KMS-11 (cell line): ENCODE data around the gene MEIOB.

ENCODE experiments used
- H2AFZ ChIP-seq: fragments of 200-600 bp; sonication (generic); 2 replicates; pipeline ENCODE4 v1.6.1; 2016; ENCODE audit warnings: antibody characterized with exemption, mixed run types, low read depth
- H3K27ac ChIP-seq: fragments of 200-600 bp; sonication (generic); 2 replicates; pipeline ENCODE4 v1.6.1; 2016; ENCODE audit warnings: mild to moderate bottlenecking, mixed run types
- H3K27me3 ChIP-seq: fragments of 200-600 bp; sonication (generic); 2 replicates; pipeline ENCODE4 v1.6.1; 2017; ENCODE audit warnings: mild to moderate bottlenecking, low read depth, mixed run types, moderate library complexity; ENCODE audit not compliant: insufficient read depth
- H3K36me3 ChIP-seq: fragments of 200-600 bp; sonication (generic); 2 replicates; pipeline ENCODE4 v1.6.1; 2017; ENCODE audit warnings: mild to moderate bottlenecking, mixed run types; ENCODE audit not compliant: insufficient read depth
- H3K4me1 ChIP-seq: fragments of 200-600 bp; sonication (generic); 2 replicates; pipeline ENCODE4 v1.6.1; 2016; ENCODE audit warnings: mild to moderate bottlenecking, low read depth, mixed run types; ENCODE audit not compliant: poor library complexity, severe bottlenecking
- H3K4me2 ChIP-seq: fragments of 200-600 bp; sonication (generic); 2 replicates; pipeline ENCODE4 v1.7.0; 2016; ENCODE audit warnings: mild to moderate bottlenecking, mixed run types
- H3K4me3 ChIP-seq: fragments of 200-600 bp; sonication (generic); IDR thresholded peaks from 2 replicates; pipeline ENCODE4 v1.6.1; 2017; ENCODE audit warnings: low read depth, low read length, mixed read lengths; ENCODE audit not compliant: insufficient read depth
- H3K79me2 ChIP-seq: fragments of 200-600 bp; sonication (generic); 2 replicates; pipeline ENCODE4 v1.6.1; 2016; ENCODE audit warnings: low read depth, mixed run types; ENCODE audit not compliant: insufficient read depth
- H3K9ac ChIP-seq: fragments of 200-600 bp; sonication (generic); 2 replicates; pipeline ENCODE4 v1.6.1; 2016; ENCODE audit warnings: mild to moderate bottlenecking, mixed run types
- H4K20me1 ChIP-seq: fragments of 200-600 bp; sonication (generic); 2 replicates; pipeline ENCODE4 v1.6.1; 2016; ENCODE audit warnings: mild to moderate bottlenecking, mixed run types; ENCODE audit not compliant: insufficient read depth
- TF ChIP-seq, protein P1 (sequence below): fragments of 200-600 bp; sonication (generic); conservative IDR thresholded peaks from 2 replicates; pipeline ENCODE4 v1.6.1; 2017; ENCODE audit warnings: low read depth, mild to moderate bottlenecking, antibody characterized with exemption, low read length, moderate library complexity, mixed read lengths

MEIOB gene

DNA sequence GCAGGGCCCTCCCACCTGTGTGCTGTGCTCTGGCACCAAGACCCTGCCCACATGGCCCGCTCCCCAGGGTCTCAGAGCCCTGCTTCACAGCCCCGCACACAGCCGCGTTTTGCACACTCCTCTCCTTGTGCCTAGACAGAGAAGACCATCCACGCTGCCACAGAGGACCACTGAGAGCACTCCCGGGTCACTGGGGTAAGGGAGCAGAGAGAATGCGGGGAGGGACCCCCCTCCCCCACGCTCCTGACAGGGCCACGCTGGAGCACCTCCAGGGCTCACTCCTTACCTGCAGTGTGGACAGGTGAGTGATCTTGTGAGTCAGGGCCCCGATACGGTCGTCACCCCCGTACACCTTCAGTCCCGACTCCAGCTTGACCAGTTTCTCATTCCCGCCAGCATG lies 52.4 kb downstream of the MEIOB start:
- Histone ChIP-seq H3K27me3 (no peaks in the 10 kb centered on the region), H3K36me3 (no peaks in the 10 kb centered on the region), H3K79me2 (0 out of 2 replicates have a peak, but pooled peaks cover 3% of the 10 kb centered on the region), H3K4me1 (no peaks in the 10 kb centered on the region), H3K4me3 (no peak overlapping the region), H4K20me1 (no peaks in the 10 kb centered on the region), H3K27ac (no peak overlapping the region), H2AFZ (no peak overlapping the region), H3K4me2 (no peak overlapping the region), H3K9ac (no peak overlapping the region)
- TF ChIP-seq, protein P1, sequence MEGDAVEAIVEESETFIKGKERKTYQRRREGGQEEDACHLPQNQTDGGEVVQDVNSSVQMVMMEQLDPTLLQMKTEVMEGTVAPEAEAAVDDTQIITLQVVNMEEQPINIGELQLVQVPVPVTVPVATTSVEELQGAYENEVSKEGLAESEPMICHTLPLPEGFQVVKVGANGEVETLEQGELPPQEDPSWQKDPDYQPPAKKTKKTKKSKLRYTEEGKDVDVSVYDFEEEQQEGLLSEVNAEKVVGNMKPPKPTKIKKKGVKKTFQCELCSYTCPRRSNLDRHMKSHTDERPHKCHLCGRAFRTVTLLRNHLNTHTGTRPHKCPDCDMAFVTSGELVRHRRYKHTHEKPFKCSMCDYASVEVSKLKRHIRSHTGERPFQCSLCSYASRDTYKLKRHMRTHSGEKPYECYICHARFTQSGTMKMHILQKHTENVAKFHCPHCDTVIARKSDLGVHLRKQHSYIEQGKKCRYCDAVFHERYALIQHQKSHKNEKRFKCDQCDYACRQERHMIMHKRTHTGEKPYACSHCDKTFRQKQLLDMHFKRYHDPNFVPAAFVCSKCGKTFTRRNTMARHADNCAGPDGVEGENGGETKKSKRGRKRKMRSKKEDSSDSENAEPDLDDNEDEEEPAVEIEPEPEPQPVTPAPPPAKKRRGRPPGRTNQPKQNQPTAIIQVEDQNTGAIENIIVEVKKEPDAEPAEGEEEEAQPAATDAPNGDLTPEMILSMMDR, result no peak

DNA sequence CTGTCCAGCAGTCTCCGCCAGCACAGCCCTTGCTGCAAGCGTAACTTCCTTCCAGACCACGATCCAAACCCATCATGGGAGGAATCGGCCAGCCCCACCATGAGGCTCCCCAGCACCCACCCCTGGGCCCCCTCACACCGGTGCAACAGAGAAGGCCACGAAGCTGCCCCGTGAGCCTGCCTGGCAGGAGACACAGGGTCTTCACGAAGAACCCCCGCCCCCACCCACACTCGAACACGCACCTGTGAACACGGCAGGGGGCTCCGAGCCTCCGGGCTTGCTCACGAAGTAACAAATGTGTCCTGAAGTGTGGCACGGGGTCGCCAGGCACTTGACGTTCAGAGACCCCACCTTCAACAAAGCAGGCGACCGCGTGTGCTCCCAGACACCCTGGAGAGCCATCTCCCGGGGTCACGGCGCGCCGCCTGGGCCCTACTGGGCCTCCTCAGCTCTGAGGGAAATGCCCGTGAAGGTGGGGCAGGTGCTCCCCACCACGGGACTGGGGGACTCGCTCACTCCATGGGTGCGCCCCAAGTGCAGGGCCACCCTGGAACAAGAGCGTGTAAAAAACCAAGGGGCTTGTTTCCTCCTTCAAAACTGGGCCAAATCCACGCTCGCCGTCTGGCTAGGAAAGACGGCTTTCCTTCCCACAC lies 53.0 kb downstream of the MEIOB start:
- H3K4me2 ChIP-seq, result no peak overlapping the region
- no peaks in the 10 kb centered on the region for H3K36me3 ChIP-seq
- no peaks in the 10 kb centered on the region for H3K27me3 ChIP-seq
- H3K4me1 ChIP-seq, result no peaks in the 10 kb centered on the region
- no peaks in the 10 kb centered on the region for H4K20me1 ChIP-seq
- no peak overlapping the region for H2AFZ ChIP-seq
- no peaks in the 10 kb centered on the region for H3K79me2 ChIP-seq
- TF ChIP-seq, protein P1, result no peak
- H3K4me3 ChIP-seq, result no peak overlapping the region
- no peak overlapping the region for H3K27ac ChIP-seq
- H3K9ac ChIP-seq, result no peak overlapping the region

DNA sequence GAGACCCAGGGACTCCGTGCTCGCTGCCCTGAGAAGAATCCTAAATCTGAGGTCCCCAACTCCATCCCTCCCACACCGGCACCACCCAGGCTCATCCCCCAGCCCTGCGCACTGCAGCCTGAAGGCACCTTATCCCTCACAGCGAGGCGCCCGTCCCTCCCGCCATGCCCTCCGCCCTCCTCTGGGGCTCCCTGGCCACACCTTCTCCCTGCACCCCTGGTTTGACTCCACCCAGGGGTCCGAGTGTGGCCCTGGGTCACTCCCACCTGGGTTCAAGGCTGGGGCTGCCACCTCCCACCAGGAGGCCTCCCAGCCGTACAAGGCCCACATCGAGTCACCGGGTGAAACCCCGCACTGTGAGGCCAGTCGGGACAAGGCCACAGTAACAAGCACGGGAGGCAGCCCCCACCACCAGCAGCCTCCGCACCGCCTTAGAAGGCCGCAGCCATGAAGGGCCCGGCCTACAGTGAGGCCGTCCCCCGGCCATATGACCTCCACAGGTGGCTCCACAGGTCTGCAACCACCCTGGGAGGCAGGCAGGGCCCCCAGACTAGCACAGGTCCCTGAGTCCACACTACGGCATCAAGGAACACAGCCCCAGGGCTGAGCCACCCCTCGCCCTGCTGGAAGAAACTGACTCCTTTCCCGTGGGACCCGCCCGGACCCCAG lies 53.6 kb downstream of the MEIOB start:
- H3K4me1 ChIP-seq, result no peaks in the 10 kb centered on the region
- no peak overlapping the region for H3K4me3 ChIP-seq
- H3K9ac ChIP-seq, result no peak overlapping the region
- TF ChIP-seq, protein P1, result no peak
- H3K4me2 ChIP-seq, result no peak overlapping the region
- no peaks in the 10 kb centered on the region for H3K36me3 ChIP-seq
- H2AFZ ChIP-seq, result no peak overlapping the region
- H4K20me1 ChIP-seq, result no peaks in the 10 kb centered on the region
- no peaks in the 10 kb centered on the region for H3K79me2 ChIP-seq
- no peaks in the 10 kb centered on the region for H3K27me3 ChIP-seq
- H3K27ac ChIP-seq, result no peak overlapping the region

DNA sequence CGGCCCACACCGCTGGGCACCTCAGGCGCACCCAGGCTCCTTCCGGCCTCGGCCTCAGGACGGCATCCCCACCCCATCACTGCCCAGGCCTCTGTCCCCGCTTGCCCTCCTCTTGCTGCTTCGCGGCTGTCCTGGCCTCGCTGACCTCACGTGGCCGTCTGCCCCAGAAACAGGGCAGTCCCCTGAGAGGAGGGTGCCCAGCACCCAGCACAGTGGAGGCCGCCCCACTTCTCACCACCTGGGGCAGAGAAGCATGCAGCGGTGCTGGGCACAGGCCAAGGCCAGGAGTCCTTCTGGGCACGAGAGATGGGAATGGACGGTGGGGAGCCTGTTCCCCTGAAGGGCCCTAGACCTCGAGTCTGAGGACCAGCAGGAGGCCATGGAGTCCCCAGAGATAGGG lies 54.2 kb downstream of the MEIOB start:
- Histone ChIP-seq H3K4me1 (no peaks in the 10 kb centered on the region), H3K36me3 (no peaks in the 10 kb centered on the region), H4K20me1 (no peaks in the 10 kb centered on the region), H3K4me2 (no peak overlapping the region), H3K79me2 (no peaks in the 10 kb centered on the region), H3K4me3 (no peak overlapping the region), H2AFZ (no peak overlapping the region), H3K27ac (no peak overlapping the region), H3K9ac (no peak overlapping the region), H3K27me3 (no peaks in the 10 kb centered on the region)
- TF ChIP-seq, protein P1, result no peak
